ENCODE data around the gene PSMD5.
"Not testable (repeated sequence)": the region's sequence is repeated elsewhere in the genome, so short reads cannot be mapped to it uniquely, and the experiment has no call there.

GRCh38 chr9:120804784-120805363 is 37.8 kb downstream of the PSMD5 start:
- not testable (repeated sequence) for TF ChIP-seq CTCF, POLR2A (IDR thresholded peaks at IDR 0.05)

Measured in Peyer's patch (tissue), 4 donors.